SK-N-SH (cell line): ENCODE measurements around the gene BMP8A. TPM values are rescaled to one million over a fixed set of nuclear protein-coding genes. Genes with fewer than 3 reads are reported as not detected.
"Not testable (repeated sequence)": the region's sequence is repeated elsewhere in the genome, so short reads cannot be mapped to it uniquely, and the experiment has no call there.

Experiments used
- CTCF ChIA-PET: fragments of 300-600, 350-600 bp; formaldehyde crosslinking; extraction: SDS; loops from one replicate; lab custom pipeline; 2021; lab: Yijun Ruan, JAX
- POLR2A ChIA-PET: fragments of 350-600 bp; sonication (Branson Sonifier 250); formaldehyde crosslinking; extraction: SDS; loops from one replicate; lab custom pipeline; 2020; ENCODE audit warnings: antibody characterized with exemption, inconsistent platforms; lab: Yijun Ruan, JAX
- DNase-seq: peaks from one replicate; pipeline ENCODE4 v3.0.0; 2012
- H2AFZ ChIP-seq: fragments of 200-600 bp; sonication (generic); 2 replicates; pipeline ENCODE4 v1.8.1; 2016; ENCODE audit warnings: antibody characterized with exemption, mild to moderate bottlenecking, low read depth
- H3F3A ChIP-seq: fragments of 200-600 bp; sonication (generic); replicated peaks from 2 replicates; pipeline ENCODE3; 2016; ENCODE audit warnings: antibody characterized with exemption, mild to moderate bottlenecking; ENCODE audit not compliant: insufficient read depth
- H3K27ac ChIP-seq, 2 experiments: fragments of 200-500 bp in 1 of 2; fragments of 200-600 bp in 1 of 2; sonication (Bioruptor generic) in 1 of 2; sonication (generic), shearing (Covaris generic) in 1 of 2; 2 replicates each; pipeline versions ENCODE4 v1.5.1 to v1.6.1; 2014 to 2016; ENCODE audit warnings: low read depth in 2 of 2, inconsistent platforms in 1 of 2, low read length in 1 of 2, mild to moderate bottlenecking in 1 of 2, mixed read lengths in 1 of 2
- H3K27me3 ChIP-seq: fragments of 200-600 bp; sonication (generic), shearing (Covaris generic); 2 replicates; pipeline ENCODE4 v1.6.1; 2016; ENCODE audit warnings: mixed run types; ENCODE audit not compliant: insufficient read depth
- H3K36me3 ChIP-seq, 2 experiments: fragments of 200-500 bp in 1 of 2; fragments of 200-600 bp in 1 of 2; sonication (Bioruptor generic) in 1 of 2; sonication (generic) in 1 of 2; replicated peaks in 1 of 2; 2 replicates each; pipeline versions ENCODE3 to v1.5.1; 2014 to 2016; ENCODE audit warnings: low read length in 1 of 2, mild to moderate bottlenecking in 1 of 2; ENCODE audit not compliant: insufficient read depth in 2 of 2, control insufficient read depth in 1 of 2
- H3K4me1 ChIP-seq, 2 experiments: fragments of 200-500 bp in 1 of 2; fragments of 200-600 bp in 1 of 2; sonication (Bioruptor generic) in 1 of 2; sonication (generic), shearing (Covaris generic) in 1 of 2; 2 replicates each; pipeline versions ENCODE4 v1.5.1 to v1.6.1; 2014 to 2016; ENCODE audit warnings: low read depth in 1 of 2, low read length in 1 of 2, mixed run types in 1 of 2; ENCODE audit not compliant: insufficient read depth in 2 of 2, control insufficient read depth in 1 of 2
- H3K4me2 ChIP-seq: fragments of 200-600 bp; sonication (generic), shearing (Covaris generic); 2 replicates; pipeline ENCODE4 v1.6.1; 2017; ENCODE audit warnings: mixed run types
- H3K4me3 ChIP-seq, 2 experiments: fragments of 200-500 bp in 1 of 2; fragments of 200-600 bp in 1 of 2; sonication (Bioruptor generic) in 1 of 2; sonication (generic), shearing (Covaris generic) in 1 of 2; 2 replicates each; pipeline versions ENCODE4 v1.5.1 to v1.8.1; 2014 to 2016; ENCODE audit warnings: low read depth in 2 of 2, inconsistent platforms in 1 of 2, low read length in 1 of 2, mild to moderate bottlenecking in 1 of 2, mixed read lengths in 1 of 2, moderate library complexity in 1 of 2
- H3K79me2 ChIP-seq: fragments of 200-600 bp; sonication (generic); 2 replicates; pipeline ENCODE4 v1.8.1; 2017; ENCODE audit warnings: mild to moderate bottlenecking; ENCODE audit not compliant: insufficient read depth
- H3K9ac ChIP-seq: fragments of 200-600 bp; sonication (generic); 2 replicates; pipeline ENCODE4 v1.6.1; 2017; ENCODE audit warnings: mixed run types
- H3K9me2 ChIP-seq: fragments of 200-600 bp; sonication (generic); 2 replicates; pipeline ENCODE4 v1.6.1; 2017; ENCODE audit warnings: mixed run types
- H3K9me3 ChIP-seq: fragments of 200-600 bp; sonication (generic); 2 replicates; pipeline ENCODE4 v1.6.1; 2017; ENCODE audit warnings: mixed run types, mild to moderate bottlenecking, moderate library complexity
- H4K20me1 ChIP-seq: fragments of 200-600 bp; sonication (generic); 2 replicates; pipeline ENCODE4 v1.6.1; 2017; ENCODE audit warnings: mild to moderate bottlenecking, mixed run types; ENCODE audit not compliant: insufficient read depth
- CTCF ChIP-seq: fragments of 200-600 bp; sonication (generic); IDR thresholded peaks from 2 replicates; pipeline ENCODE4 v1.6.1; 2017; ENCODE audit warnings: antibody characterized with exemption, mild to moderate bottlenecking, moderate library complexity
- GATA2 ChIP-seq: sonication (generic); formaldehyde crosslinking; IDR thresholded peaks from 2 replicates; pipeline ENCODE4 v1.5.0; 2020; ENCODE audit warnings: mild to moderate bottlenecking, missing genetic modification reagents
- RAD21 ChIP-seq: IDR thresholded peaks from 2 replicates; pipeline ENCODE4 v1.6.1; 2012; ENCODE audit warnings: mild to moderate bottlenecking, low read length
- SIN3A ChIP-seq: IDR thresholded peaks from 2 replicates; pipeline ENCODE4 v1.6.1; 2012; ENCODE audit warnings: low read depth, mild to moderate bottlenecking, low read length, moderate library complexity, borderline replicate concordance
- TAF1 ChIP-seq: IDR thresholded peaks from 2 replicates; pipeline ENCODE4 v1.6.1; 2012; ENCODE audit warnings: low read depth, mild to moderate bottlenecking, low read length, moderate library complexity, borderline replicate concordance
- TCF12 ChIP-seq: IDR thresholded peaks from 2 replicates; pipeline ENCODE4 v1.4.0; 2012
- WGBS: methylation state at CpG from one replicate; pipeline ENCODE4 v1.1.6; 2017; ENCODE audit warnings: low lambda C conversion rate; 5-methylcytosine and 5-hydroxymethylcytosine counted together
- polyA plus RNA-seq, 3 experiments: library from polyadenylated mRNA; depleted of rRNA; stranded (reverse); fragments of >200 nt; gene quantifications; 2 replicates each; pipeline ENCODE4 v1.2.3, GENCODE V29; 2012
- TF ChIP-seq, protein P1 (sequence below): IDR thresholded peaks from 2 replicates; pipeline ENCODE4 v1.4.0; 2012; ENCODE audit warnings: low read depth, borderline replicate concordance
- TF ChIP-seq, protein P2 (sequence below): IDR thresholded peaks from 2 replicates; pipeline ENCODE4 v1.4.0; 2012; ENCODE audit warnings: low read depth, borderline replicate concordance

The BMP8A gene
- polyA plus RNA-seq, 1 of the 3 experiments (the other 2 are of a cell fraction): 0.16 TPM

DNA sequence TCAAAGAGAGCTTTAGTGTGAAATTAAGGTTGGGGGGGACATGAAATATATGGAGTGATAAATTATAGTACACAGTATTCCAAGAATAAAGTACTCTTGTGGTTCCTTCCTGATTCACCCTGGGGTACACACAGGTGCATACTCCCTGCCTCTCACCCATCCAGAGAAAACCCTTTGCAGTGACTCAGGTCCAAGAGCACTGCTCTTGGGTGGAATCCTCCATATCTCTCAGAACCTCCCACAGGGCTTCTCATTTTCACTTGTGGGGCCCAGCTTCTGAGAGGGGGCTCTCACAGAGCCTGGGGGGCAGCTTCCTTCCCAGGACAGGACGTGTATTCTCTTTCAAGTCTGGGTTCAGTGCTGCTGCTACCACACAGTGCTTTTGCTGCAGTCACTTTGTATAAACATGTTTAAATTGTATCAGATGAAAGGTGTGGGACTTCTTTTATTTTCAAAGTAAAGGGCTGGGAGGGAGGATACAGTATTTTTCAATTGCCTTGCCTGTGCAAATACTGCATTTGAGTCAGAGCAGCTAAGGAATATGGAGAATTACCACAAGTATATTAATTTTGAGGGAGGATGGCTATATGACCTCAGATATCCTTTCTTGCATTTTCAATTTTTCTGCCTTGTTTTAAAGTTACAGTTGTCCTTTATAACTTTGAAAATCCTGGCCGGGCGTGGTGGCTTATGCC is 24.9 kb upstream of the BMP8A start:
- Histone ChIP-seq H3K27ac (no peak overlapping the region), H2AFZ (no peak overlapping the region), H3K4me1 (no peaks in the 10 kb centered on the region), H3K9me3 (no peaks in the 10 kb centered on the region), H3K9me2 (no peaks in the 10 kb centered on the region), H3K79me2 (0 out of 2 replicates have a peak, but pooled peaks cover 5% of the 10 kb centered on the region), H3K9ac (no peak overlapping the region), H3K36me3 (peaks cover 78 to 86% of the 10 kb centered on the region in 2 experiments), H3F3A (peaks cover 14% of the 10 kb centered on the region), H3K4me3 (no peak overlapping the region), H4K20me1 (no peaks in the 10 kb centered on the region), H3K27me3 (no peaks in the 10 kb centered on the region), H3K4me2 (no peak overlapping the region)
- ChIA-PET CTCF (interaction anchor here (0.7 to 2.5 kb wide), 2 partner anchors 16 to 72 kb away, joined by 3 to 8 read pairs; no protein-coding TSS in a partner anchor), POLR2A (no interaction called here)
- TF ChIP-seq, protein P1, sequence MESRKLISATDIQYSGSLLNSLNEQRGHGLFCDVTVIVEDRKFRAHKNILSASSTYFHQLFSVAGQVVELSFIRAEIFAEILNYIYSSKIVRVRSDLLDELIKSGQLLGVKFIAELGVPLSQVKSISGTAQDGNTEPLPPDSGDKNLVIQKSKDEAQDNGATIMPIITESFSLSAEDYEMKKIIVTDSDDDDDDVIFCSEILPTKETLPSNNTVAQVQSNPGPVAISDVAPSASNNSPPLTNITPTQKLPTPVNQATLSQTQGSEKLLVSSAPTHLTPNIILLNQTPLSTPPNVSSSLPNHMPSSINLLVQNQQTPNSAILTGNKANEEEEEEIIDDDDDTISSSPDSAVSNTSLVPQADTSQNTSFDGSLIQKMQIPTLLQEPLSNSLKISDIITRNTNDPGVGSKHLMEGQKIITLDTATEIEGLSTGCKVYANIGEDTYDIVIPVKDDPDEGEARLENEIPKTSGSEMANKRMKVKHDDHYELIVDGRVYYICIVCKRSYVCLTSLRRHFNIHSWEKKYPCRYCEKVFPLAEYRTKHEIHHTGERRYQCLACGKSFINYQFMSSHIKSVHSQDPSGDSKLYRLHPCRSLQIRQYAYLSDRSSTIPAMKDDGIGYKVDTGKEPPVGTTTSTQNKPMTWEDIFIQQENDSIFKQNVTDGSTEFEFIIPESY: no peak
- TF ChIP-seq SIN3A (no peak), CTCF (no peak), TAF1 (no peak), GATA2 (CRISPR knock-in tag) (no peak), TCF12 (no peak), RAD21 (no peak)
- TF ChIP-seq, protein P2, sequence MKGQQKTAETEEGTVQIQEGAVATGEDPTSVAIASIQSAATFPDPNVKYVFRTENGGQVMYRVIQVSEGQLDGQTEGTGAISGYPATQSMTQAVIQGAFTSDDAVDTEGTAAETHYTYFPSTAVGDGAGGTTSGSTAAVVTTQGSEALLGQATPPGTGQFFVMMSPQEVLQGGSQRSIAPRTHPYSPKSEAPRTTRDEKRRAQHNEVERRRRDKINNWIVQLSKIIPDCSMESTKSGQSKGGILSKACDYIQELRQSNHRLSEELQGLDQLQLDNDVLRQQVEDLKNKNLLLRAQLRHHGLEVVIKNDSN: no peak
- no peak for DNase-seq
- 89% methylated on average over 3 of the region's 3 CpGs for WGBS

DNA sequence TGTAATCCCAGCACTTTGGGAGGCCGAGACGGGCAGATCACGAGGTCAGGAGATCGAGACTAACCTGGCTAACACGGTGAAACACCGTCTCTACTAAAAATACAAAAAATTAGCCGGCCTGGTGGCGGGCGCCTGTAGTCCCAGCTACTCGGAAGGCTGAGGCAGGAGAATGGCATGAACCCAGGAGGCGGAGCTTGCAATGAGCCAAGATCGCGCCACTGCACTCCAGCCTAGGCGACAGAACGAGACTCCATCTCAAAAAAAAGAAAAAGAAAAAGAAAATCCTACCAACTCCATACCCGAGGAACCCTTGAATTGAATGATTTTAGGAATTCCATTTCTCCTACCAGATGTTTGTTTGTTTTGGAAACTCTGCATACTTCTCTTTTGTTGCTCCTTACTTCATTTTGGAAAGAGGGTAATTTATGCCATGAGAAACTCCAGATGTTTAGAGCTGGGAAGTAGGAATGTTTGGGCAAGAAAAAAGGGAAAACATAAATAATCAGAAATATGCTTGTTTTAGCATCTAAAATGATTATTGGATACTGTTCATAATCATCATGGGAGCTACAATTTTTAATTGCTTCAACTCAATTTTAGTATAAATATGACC is 24.2 kb upstream of the BMP8A start:
- CTCF ChIA-PET: interaction anchor here (1.3 to 2.5 kb wide), 2 partner anchors 31 to 72 kb away, joined by 3 to 8 read pairs; no protein-coding TSS in a partner anchor

More for the DNA sequence above, 24.2 kb upstream of the BMP8A start:
- Histone ChIP-seq H3K36me3 (peaks cover 76 to 86% of the 10 kb centered on the region in 2 experiments), H3F3A (peaks cover 14% of the 10 kb centered on the region)
- H3K27me3 ChIP-seq, H4K20me1 ChIP-seq, H2AFZ ChIP-seq, H3K9me2 ChIP-seq, H3K9ac ChIP-seq, H3K9me3 ChIP-seq, H3K27ac ChIP-seq, POLR2A ChIA-PET, H3K4me1 ChIP-seq, DNase-seq, H3K4me2 ChIP-seq, H3K4me3 ChIP-seq, H3K79me2 ChIP-seq: not testable (repeated sequence)
- WGBS: 96% methylated on average over 16 of the region's 16 CpGs
